NB4 (cell line): ENCODE measurements around the gene NYAP1.
"Not testable (repeated sequence)": the region's sequence is repeated elsewhere in the genome, so short reads cannot be mapped to it uniquely, and the experiment has no call there.

Experiments
- DNase-seq: peaks from one replicate; pipeline ENCODE4 v3.0.0; 2010; ENCODE audit warnings: low read depth
- H3K4me3 ChIP-seq: one replicate; pipeline ENCODE4 v1.5.1; 2011; ENCODE audit warnings: mild to moderate bottlenecking, low read depth, low read length, moderate library complexity
- CTCF ChIP-seq: IDR thresholded peaks from one replicate; pipeline ENCODE4 v1.5.1; 2012; ENCODE audit warnings: low read depth, low read length
- MAX ChIP-seq: IDR thresholded peaks from 2 replicates; pipeline ENCODE4 v1.6.1; 2011; ENCODE audit warnings: low read depth, low read length
- MYC ChIP-seq: IDR thresholded peaks from 2 replicates; pipeline ENCODE4 v1.6.1; 2011; ENCODE audit warnings: low read depth, low read length
- POLR2A ChIP-seq: IDR thresholded peaks from 2 replicates; pipeline ENCODE4 v1.6.1; 2011; ENCODE audit warnings: mild to moderate bottlenecking; ENCODE audit not compliant: insufficient read length; ENCODE audit errors: extremely low read depth

NYAP1 gene

GRCh38 chr7:100438172-100438571, 45.6 kb upstream of the NYAP1 start:
- TF ChIP-seq POLR2A, result no peak
- no peak for TF ChIP-seq MYC
- no peak for TF ChIP-seq MAX
- TF ChIP-seq CTCF, result no peak
- H3K4me3 ChIP-seq, result no peak overlapping the region
- no peak for DNase-seq

- H3K4me3 ChIP-seq, DNase-seq: not testable (repeated sequence)
Measured at GRCh38 chr7:100438731-100439130, 45.0 kb upstream of the NYAP1 start.

DNA sequence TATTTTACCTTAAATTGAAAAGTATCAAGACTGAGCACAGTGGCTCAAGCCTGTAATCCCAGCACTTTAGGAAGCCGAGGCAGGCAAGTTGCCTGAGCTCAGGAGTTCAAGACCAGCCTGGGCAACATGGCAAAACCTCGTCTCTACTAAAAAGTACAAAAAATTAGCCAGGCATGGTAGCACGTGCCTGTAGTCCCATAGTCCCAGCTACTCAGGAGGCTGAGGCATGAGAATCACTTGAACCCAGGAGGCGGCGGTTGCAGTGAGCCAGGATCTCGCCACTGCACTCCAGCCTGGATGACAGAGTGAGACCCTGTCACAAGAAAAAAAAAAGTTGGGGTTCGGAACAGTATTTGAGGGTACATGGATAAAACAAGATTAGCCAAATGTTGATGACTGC, 44.5 kb upstream of the NYAP1 start:
- not testable (repeated sequence) for H3K4me3 ChIP-seq, DNase-seq

DNA sequence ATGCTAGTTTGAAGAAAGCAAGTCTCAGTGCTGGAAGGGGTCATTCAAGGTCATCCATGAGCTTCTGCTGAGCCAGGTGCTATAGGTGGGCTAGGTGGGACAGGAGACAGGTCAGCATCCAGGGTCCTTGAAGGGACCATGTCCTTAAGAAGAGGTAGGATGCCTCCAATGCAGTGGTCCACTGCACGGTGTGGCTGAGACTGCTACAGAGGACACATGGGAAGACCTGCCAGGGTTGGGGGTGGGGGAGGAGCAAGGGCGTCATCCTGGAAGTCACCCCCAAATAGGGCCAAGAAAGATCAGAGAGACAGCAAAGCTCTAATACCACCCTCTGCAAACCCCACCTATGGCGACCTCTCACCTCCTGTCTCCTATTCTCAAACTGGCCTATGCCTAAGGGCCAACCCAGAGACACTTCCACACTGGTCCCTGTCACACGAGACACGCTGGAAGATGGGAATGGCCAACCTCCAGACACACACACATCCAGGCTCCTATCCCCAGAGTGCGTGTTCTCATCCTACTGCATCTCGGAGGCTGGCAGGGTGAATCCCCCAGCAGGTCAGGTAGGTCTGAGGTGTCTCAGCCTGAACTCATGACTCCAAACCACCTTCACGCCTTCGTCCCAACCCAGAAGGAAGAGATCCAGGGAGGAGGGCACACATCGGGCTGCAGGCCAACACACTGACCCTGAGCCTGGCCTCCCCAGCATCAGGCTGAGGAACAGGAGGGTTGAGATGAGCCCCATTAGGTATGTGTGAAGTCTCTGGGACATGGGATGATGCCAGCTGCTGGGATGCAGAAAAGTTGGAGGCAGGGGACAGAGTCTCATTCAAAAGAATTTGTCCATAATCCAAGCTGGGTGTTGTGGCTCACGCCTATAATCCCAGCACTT, 41.8 kb upstream of the NYAP1 start:
- H3K4me3 ChIP-seq, result no peak overlapping the region
- TF ChIP-seq CTCF, result no peak
- TF ChIP-seq MAX, result no peak
- TF ChIP-seq POLR2A, result no peak
- no peak for TF ChIP-seq MYC
- DNase-seq, result no peak

- no peak for TF ChIP-seq POLR2A
- no peak for TF ChIP-seq CTCF
- TF ChIP-seq MYC, result no peak
- TF ChIP-seq MAX, result no peak
- H3K4me3 ChIP-seq, result no peak overlapping the region
- no peak for DNase-seq
Measured at GRCh38 chr7:100443096-100443840, 40.5 kb upstream of the NYAP1 start.

- DNase-seq, result peak; percentile 66
- TF ChIP-seq MYC, result peak; percentile 65; the same call in 1 of the 2 replicates
- no peak for TF ChIP-seq POLR2A
- no peak for TF ChIP-seq CTCF
- peak; percentile 79 for TF ChIP-seq MAX
- H3K4me3 ChIP-seq, result no peak overlapping the region
Measured at GRCh38 chr7:100444311-100445278, 39.1 kb upstream of the NYAP1 start.
